ENCODE data around the gene MCM7.

MCM7 gene

DNA sequence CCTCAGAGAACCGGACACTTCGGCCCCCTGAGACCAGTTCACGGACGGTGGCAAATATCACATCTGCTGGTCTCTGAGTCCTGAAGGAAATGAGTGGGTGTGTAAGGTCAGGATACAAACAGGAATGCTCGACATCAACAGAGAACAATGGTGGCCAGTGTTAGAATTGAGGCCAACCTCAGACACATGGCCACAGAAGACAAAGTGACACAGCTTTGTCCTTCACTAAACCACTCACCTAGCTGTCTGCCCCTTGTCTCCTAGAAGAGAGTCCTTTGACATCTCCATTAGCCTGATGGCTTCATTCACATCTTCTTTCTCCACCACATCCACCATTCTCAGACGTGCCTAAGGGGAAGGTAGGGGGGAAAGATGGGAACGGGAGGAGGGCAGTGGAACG is 8.1 kb downstream of the MCM7 start:
- TF ChIP-seq CTCF (IDR thresholded peaks at IDR 0.05; ENCODE audit: low read depth, low read length) = no peak
- DNase-seq (ENCODE audit: extremely low read depth, low read depth) = no peak

- DNase-seq (ENCODE audit: extremely low read depth, low read depth) = no peak
- no peak for TF ChIP-seq CTCF (IDR thresholded peaks at IDR 0.05; ENCODE audit: low read depth, low read length)
Observed at GRCh38 chr7:100091411-100092181, 9.6 kb downstream of the MCM7 start.

DNA sequence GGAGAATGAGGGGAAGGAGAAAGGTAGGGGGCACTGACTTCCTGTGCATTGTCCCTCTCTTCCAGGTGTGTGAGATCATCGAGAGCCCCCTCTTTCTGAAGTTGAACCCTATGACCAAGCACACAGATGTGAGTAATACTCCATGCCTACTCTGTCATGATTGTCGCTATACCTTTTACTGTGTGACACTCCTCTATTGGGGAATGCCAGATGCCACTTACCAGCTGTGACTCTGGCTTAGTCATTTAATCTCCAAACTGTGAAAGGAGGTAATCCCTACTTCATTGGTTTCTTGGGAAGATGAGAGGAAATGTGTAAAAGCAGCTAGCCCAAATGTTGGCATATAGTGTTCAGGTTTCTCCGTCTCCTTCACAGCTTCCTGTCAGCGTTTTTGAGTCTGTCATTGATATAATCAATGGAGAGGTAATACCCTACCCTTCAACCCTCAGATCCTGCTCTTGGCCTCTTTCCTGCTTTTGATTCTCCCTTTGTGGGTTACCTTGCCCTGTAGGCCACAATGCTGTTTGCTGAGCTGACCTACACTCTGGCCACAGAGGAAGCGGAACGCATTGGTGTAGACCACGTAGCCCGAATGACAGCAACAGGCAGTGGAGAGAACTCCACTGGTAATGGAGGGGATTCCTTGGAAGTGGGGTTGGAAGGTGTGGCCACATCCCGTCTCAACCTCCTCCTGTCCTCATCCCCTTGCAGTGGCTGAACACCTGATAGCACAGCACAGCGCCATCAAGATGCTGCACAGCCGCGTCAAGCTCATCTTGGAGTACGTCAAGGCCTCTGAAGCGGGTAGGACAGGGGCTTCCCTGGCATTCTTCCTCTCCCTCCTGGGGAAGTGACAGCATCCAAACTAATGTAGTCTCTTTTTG is 10.4 kb downstream of the MCM7 start:
- no peak for TF ChIP-seq CTCF (IDR thresholded peaks at IDR 0.05; ENCODE audit: low read depth, low read length)

GRCh38 chr7:100089458-100090196 is 11.6 kb downstream of the MCM7 start:
- no peak for TF ChIP-seq CTCF (IDR thresholded peaks at IDR 0.05; ENCODE audit: low read depth, low read length)
- DNase-seq (ENCODE audit: extremely low read depth, low read depth) = no peak

More for the DNA sequence above, 10.4 kb downstream of the MCM7 start:
- no peak for DNase-seq (ENCODE audit: extremely low read depth, low read depth)

- DNase-seq (ENCODE audit: extremely low read depth, low read depth) = no peak
- TF ChIP-seq CTCF (IDR thresholded peaks at IDR 0.05; ENCODE audit: low read depth, low read length) = no peak
Observed at GRCh38 chr7:100088621-100089457, 12.4 kb downstream of the MCM7 start, which contains the start of gene COPS6. TSS of gene COPS6 (plus strand) at chr7:100088969. CDS start at chr7:100088991, 22 bp downstream.

GRCh38 chr7:100088095-100088620 is 13.0 kb downstream of the MCM7 start:
- no peak for TF ChIP-seq CTCF (IDR thresholded peaks at IDR 0.05; ENCODE audit: low read depth, low read length)
- DNase-seq (ENCODE audit: extremely low read depth, low read depth) = no peak
